Body of pancreas (tissue), 4 donors: ENCODE data around the gene DNAAF9.

ENCODE experiments used
- POLR2A ChIP-seq, 3 donors: fragments of 450-650 bp; IDR thresholded peaks; one replicate each; pipeline ENCODE4 v1.6.1; 2016; ENCODE audit warnings: antibody characterized with exemption in 3 of 3, mild to moderate bottlenecking in 2 of 3
- TF ChIP-seq, protein P1 (sequence below), 7 experiments: fragments of 450-650 bp in 4 of 7; fragments of 200-600 bp in 3 of 7; sonication (generic) in 3 of 7; IDR thresholded peaks; one replicate each; pipeline ENCODE4 v1.5.1; 2016 to 2019; ENCODE audit warnings: antibody characterized with exemption in 7 of 7

DNA sequence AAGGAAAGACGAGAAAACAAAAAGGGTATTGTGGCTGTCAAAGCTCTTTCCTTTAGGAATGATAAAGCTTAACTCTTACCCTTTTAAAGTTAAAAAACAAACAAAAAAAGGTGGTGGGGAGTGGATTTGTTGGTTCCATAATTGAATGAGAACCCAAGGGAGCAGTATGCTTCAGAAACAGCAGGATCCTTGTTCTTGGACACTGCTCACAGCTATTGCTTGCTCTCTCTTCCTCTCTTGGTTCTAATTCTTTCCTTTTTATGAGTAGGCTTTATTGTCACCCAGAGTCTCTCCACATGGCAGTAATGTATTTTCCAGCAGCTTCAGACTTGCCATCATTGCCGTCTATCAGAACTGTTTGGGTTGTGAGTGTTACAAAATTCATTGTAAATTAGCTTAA lies 44.7 kb upstream of the DNAAF9 start:
- TF ChIP-seq, protein P1, sequence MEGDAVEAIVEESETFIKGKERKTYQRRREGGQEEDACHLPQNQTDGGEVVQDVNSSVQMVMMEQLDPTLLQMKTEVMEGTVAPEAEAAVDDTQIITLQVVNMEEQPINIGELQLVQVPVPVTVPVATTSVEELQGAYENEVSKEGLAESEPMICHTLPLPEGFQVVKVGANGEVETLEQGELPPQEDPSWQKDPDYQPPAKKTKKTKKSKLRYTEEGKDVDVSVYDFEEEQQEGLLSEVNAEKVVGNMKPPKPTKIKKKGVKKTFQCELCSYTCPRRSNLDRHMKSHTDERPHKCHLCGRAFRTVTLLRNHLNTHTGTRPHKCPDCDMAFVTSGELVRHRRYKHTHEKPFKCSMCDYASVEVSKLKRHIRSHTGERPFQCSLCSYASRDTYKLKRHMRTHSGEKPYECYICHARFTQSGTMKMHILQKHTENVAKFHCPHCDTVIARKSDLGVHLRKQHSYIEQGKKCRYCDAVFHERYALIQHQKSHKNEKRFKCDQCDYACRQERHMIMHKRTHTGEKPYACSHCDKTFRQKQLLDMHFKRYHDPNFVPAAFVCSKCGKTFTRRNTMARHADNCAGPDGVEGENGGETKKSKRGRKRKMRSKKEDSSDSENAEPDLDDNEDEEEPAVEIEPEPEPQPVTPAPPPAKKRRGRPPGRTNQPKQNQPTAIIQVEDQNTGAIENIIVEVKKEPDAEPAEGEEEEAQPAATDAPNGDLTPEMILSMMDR (IDR thresholded peaks at IDR 0.05), result no peak
- no peak for TF ChIP-seq POLR2A (IDR thresholded peaks at IDR 0.05)
